A549 treated with Mapracorat at 1 μM for 4 hours (cell line): ENCODE data around the gene TMEM117. TPM values are rescaled to one million over a fixed set of nuclear protein-coding genes. Genes with fewer than 3 reads are reported as not detected.

Experiments
- total RNA-seq: library from RNA; stranded (reverse); fragments of 200-300 nt; extraction: Qiagen RNA extraction; gene quantifications from 5 replicates; pipeline ENCODE4 v1.2.3, GENCODE V29; 2022

Gene TMEM117
- 1.2 to 2.9 TPM (median 1.8 TPM) in 5 replicates for total RNA-seq

DNA sequence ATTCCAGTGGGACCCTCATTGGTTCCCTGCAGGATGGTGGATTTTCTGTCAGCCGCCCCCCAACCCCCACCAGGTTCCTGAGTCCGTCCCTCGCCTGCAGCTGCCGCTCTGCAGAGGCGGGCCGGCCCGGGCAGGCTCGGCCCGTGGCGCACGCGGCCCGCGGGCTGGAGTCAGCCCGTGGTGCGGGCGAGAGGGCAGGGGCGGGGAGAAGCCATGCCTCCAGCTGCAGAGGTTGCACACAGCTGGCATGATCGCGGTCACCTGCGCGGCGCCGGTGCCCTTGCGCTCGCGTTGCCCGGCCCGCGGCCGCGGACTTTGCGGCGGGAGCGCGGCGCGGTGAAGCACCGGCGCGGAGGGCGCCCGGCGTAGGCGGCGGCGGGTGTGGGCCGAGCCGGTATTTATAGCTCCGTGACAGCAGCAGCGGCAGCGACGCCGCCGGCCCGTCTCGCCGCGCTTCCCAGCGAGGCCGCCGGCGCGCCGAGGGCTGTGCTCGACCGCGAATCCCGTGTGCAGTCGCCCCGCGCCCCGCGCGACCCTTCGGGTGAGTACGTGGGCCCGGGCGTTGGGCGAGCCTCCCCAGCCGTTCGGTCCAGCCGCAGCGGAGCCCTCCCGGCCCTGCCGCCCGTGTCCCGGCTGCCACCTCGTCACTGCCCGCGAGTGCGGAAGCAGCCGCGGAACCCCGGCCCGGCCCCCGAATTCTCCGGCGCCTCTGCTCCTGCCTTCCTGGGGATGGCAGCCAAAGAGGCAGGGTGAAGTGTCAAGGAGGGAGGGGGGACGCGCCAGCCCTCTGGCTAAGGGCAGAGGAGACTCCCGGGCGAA is at the start of gene TMEM117:
TSS of gene TMEM117 (plus strand) at position 426 of the 819 bp plus-strand sequence.

DNA sequence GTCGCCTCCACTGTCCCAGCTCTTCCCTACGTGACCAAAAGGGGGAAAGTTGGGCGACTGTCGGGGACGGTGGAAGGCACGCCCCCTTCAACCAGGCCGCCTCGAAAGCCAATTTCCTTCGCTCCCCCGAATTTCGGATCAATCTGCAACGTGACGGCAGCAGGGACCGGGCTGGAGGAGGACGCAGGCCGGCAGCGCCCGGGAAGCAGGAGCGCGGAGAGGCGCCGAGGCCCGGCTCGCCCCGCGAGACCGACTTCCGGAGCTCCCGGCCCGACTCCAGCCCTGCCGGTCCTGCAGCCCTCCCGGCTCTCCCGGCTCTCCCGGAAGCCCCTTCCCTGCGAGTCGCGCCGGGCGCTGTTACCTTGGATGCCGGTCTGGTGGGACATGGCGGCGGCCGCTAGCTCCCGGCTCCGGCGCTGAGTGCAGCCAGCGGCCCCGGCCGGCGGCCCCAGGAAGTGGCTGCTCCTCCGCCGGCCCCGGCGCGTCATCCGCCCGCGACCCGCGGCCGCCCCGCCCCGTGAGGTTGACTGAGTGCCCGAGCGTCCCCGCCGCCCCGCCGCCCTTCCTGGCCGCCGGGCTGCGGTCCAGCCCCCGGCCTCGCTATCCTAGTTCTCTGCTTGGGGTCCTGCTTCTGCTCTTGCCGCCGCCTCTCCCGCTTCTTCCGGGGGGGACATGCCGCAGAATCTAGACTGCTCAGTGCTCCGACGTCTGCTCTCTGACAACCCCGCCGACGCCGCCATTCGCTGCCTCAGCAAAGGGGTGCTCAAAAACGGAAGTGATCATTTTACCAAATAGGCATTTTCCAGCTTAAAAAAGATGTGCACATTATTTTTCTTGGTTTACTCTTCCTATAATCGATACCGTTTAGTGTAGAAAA is 29.8 kb upstream of the TMEM117 start, which contains the start of gene TWF1:
TSS of gene TWF1 (minus strand) at position 458 of the 877 bp plus-strand sequence. CDS start at position 386, 72 bp downstream.

Other genes with a start within 250 kb of the TMEM117 start
- gene PUS7L, start 77.3 kb upstream of the TMEM117 start, total RNA-seq: 2.8 to 5.5 TPM (median 3.7 TPM) in 5 replicates
- 3.6 to 4.4 TPM (median 4.0 TPM) in 5 replicates for gene IRAK4, start 77.1 kb upstream of the TMEM117 start, total RNA-seq
- 67.4 to 80.4 TPM (median 68.6 TPM) in 5 replicates for gene TWF1, start 29.8 kb upstream of the TMEM117 start, total RNA-seq